ENCODE measurements around the gene LCN10. TPM values are rescaled to one million over a fixed set of nuclear protein-coding genes. Genes with fewer than 3 reads are reported as not detected.
A peak's percentile ranks its signal among the peaks of the same experiment; 100 is the strongest.
"Not testable (repeated sequence)": the region's sequence is repeated elsewhere in the genome, so short reads cannot be mapped to it uniquely, and the experiment has no call there.

LCN10 gene
- total and polyA plus RNA-seq, 3 experiments from 2014 or later: 0.22 to 1.2 (median 1.1) TPM

GRCh38 chr9:136776947-136777346 is 34.2 kb upstream of the LCN10 start:
- no peaks in the 10 kb centered on the region for H3K4me1 Mint-ChIP-seq
- Histone ChIP-seq H3K27ac (ENCODE audit: low read depth, low read length) (no peak overlapping the region), H3K4me3 (ENCODE audit: low read length) (no peak overlapping the region), H3K27me3 (ENCODE audit: insufficient read depth, low read length, poor library complexity, severe bottlenecking) (no peaks in the 10 kb centered on the region), H3K36me3 (ENCODE audit: insufficient read depth, low read length) (no peaks in the 10 kb centered on the region), H3K9me3 (ENCODE audit: low read length) (peaks cover 5% of the 10 kb centered on the region), H3K4me1 (ENCODE audit: insufficient read depth, low read length) (no peaks in the 10 kb centered on the region)
- H3K27me3 Mint-ChIP-seq: peaks cover 15 to 22% of the 10 kb centered on the region in 2 donors
- no peak overlapping the region for H3K27ac Mint-ChIP-seq
- CTCF ChIA-PET: interaction anchor here (0.6 to 4.1 kb wide), 9 partner anchors 9 to 774 kb away, joined by 3 to 19 read pairs (median 4); partner anchors contain the start of gene NPDC1
- DNase-seq: no peak
- peaks cover 0 to 10% (median 6%) of the 10 kb centered on the region in 5 donors for H3K9me3 Mint-ChIP-seq
- H3K4me3 Mint-ChIP-seq: no peak overlapping the region
- POLR2A ChIA-PET: no interaction called here
- H3K36me3 Mint-ChIP-seq: peaks cover 0 to 5% (median 1%) of the 10 kb centered on the region in 3 donors

GRCh38 chr9:136775191-136775590 is 32.5 kb upstream of the LCN10 start:
- Mint-ChIP-seq H3K4me3 (no peak overlapping the region), H3K4me1 (no peaks in the 10 kb centered on the region), H3K27ac (no peak overlapping the region), H3K36me3 (peaks cover 0 to 5% (median 1%) of the 10 kb centered on the region in 3 donors), H3K9me3 (peaks cover 0 to 10% (median 6%) of the 10 kb centered on the region in 5 donors), H3K27me3 (peaks cover 15 to 22% of the 10 kb centered on the region in 2 donors)
- Histone ChIP-seq H3K27ac (ENCODE audit: low read depth, low read length) (no peak overlapping the region), H3K4me3 (ENCODE audit: low read length) (no peak overlapping the region), H3K27me3 (ENCODE audit: insufficient read depth, low read length, poor library complexity, severe bottlenecking) (no peaks in the 10 kb centered on the region), H3K36me3 (ENCODE audit: insufficient read depth, low read length) (no peaks in the 10 kb centered on the region), H3K4me1 (ENCODE audit: insufficient read depth, low read length) (no peaks in the 10 kb centered on the region), H3K9me3 (ENCODE audit: low read length) (peaks cover 5% of the 10 kb centered on the region)
- no peak for DNase-seq
- ChIA-PET CTCF (interaction anchor here (1.0 kb wide), 1 partner anchor 17 kb away, joined by 3 read pairs; the partner anchor contains the start of gene LCN8), POLR2A (no interaction called here)

GRCh38 chr9:136774416-136775045 is 31.8 kb upstream of the LCN10 start:
- Mint-ChIP-seq H3K27ac (no peak overlapping the region), H3K4me1 (peaks cover 0 to 3% (median 0%) of the 10 kb centered on the region in 3 donors), H3K4me3 (no peak overlapping the region), H3K36me3 (peaks cover 0 to 5% (median 1%) of the 10 kb centered on the region in 3 donors), H3K9me3 (peaks cover 0 to 10% (median 6%) of the 10 kb centered on the region in 5 donors), H3K27me3 (peaks cover 15 to 22% of the 10 kb centered on the region in 2 donors)
- no peak overlapping the region for H3K4me3 ChIP-seq (ENCODE audit: low read length)
- peaks cover 5% of the 10 kb centered on the region for H3K9me3 ChIP-seq (ENCODE audit: low read length)
- CTCF ChIA-PET: no interaction called here
- no peaks in the 10 kb centered on the region for H3K4me1 ChIP-seq (ENCODE audit: insufficient read depth, low read length)
- DNase-seq: no peak
- no peak overlapping the region for H3K27ac ChIP-seq (ENCODE audit: low read depth, low read length)
- POLR2A ChIA-PET: no interaction called here
- H3K36me3 ChIP-seq (ENCODE audit: insufficient read depth, low read length): no peaks in the 10 kb centered on the region
- no peaks in the 10 kb centered on the region for H3K27me3 ChIP-seq (ENCODE audit: insufficient read depth, low read length, poor library complexity, severe bottlenecking)

- Mint-ChIP-seq H3K4me1 (peaks cover 0 to 3% (median 0%) of the 10 kb centered on the region in 3 donors), H3K27ac (no peak overlapping the region), H3K36me3 (peaks cover 0 to 5% (median 0%) of the 10 kb centered on the region in 3 donors), H3K9me3 (peaks cover 0 to 10% (median 6%) of the 10 kb centered on the region in 5 donors), H3K27me3 (peaks cover 11 to 15% of the 10 kb centered on the region in 2 donors), H3K4me3 (no peak overlapping the region)
- H3K27ac ChIP-seq (ENCODE audit: low read depth, low read length): no peak overlapping the region
- DNase-seq: no peak
- no peaks in the 10 kb centered on the region for H3K27me3 ChIP-seq (ENCODE audit: insufficient read depth, low read length, poor library complexity, severe bottlenecking)
- ChIA-PET POLR2A (no interaction called here), CTCF (no interaction called here)
- H3K4me3 ChIP-seq (ENCODE audit: low read length): no peak overlapping the region
- no peaks in the 10 kb centered on the region for H3K36me3 ChIP-seq (ENCODE audit: insufficient read depth, low read length)
- H3K9me3 ChIP-seq (ENCODE audit: low read length): peaks cover 5% of the 10 kb centered on the region
- no peaks in the 10 kb centered on the region for H3K4me1 ChIP-seq (ENCODE audit: insufficient read depth, low read length)
Observed at GRCh38 chr9:136773386-136774044, 30.8 kb upstream of the LCN10 start.

GRCh38 chr9:136771907-136772415 is 29.2 kb upstream of the LCN10 start:
- POLR2A ChIA-PET: no interaction called here

GRCh38 chr9:136769710-136770191 is 27.0 kb upstream of the LCN10 start:
- ChIA-PET CTCF (interaction anchor here (4.5 kb wide), 1 partner anchor 8 kb away, joined by 13 read pairs; no protein-coding TSS in a partner anchor), POLR2A (no interaction called here)
- H3K4me1 Mint-ChIP-seq: peaks cover 5 to 14% (median 13%) of the 10 kb centered on the region in 3 donors
- H3K27me3 Mint-ChIP-seq: peaks cover 9 to 13% of the 10 kb centered on the region in 2 donors
- Histone ChIP-seq H3K27ac (ENCODE audit: low read depth, low read length) (no peak overlapping the region), H3K9me3 (ENCODE audit: low read length) (peaks cover 5% of the 10 kb centered on the region), H3K4me1 (ENCODE audit: insufficient read depth, low read length) (no peaks in the 10 kb centered on the region), H3K36me3 (ENCODE audit: insufficient read depth, low read length) (no peaks in the 10 kb centered on the region), H3K4me3 (ENCODE audit: low read length) (no peak overlapping the region), H3K27me3 (ENCODE audit: insufficient read depth, low read length, poor library complexity, severe bottlenecking) (no peaks in the 10 kb centered on the region)
- DNase-seq: peak in 4 of 5 donors; percentile 21 to 27 (median 24)
- no peak overlapping the region for H3K27ac Mint-ChIP-seq
- peaks cover 0 to 10% (median 6%) of the 10 kb centered on the region in 5 donors for H3K9me3 Mint-ChIP-seq
- H3K4me3 Mint-ChIP-seq: no peak overlapping the region
- peaks cover 0 to 5% (median 0%) of the 10 kb centered on the region in 3 donors for H3K36me3 Mint-ChIP-seq

More at GRCh38 chr9:136771907-136772415, 29.2 kb upstream of the LCN10 start:
- H3K36me3 Mint-ChIP-seq: peaks cover 0 to 5% (median 0%) of the 10 kb centered on the region in 3 donors
- Histone ChIP-seq H3K9me3 (ENCODE audit: low read length) (peaks cover 5% of the 10 kb centered on the region), H3K4me3 (ENCODE audit: low read length) (no peak overlapping the region), H3K36me3 (ENCODE audit: insufficient read depth, low read length) (no peaks in the 10 kb centered on the region), H3K27me3 (ENCODE audit: insufficient read depth, low read length, poor library complexity, severe bottlenecking) (no peaks in the 10 kb centered on the region), H3K4me1 (ENCODE audit: insufficient read depth, low read length) (no peaks in the 10 kb centered on the region), H3K27ac (ENCODE audit: low read depth, low read length) (no peak overlapping the region)
- CTCF ChIA-PET: interaction anchor here (1.4 kb wide), 1 partner anchor 15 kb away, joined by 5 read pairs; no protein-coding TSS in a partner anchor
- DNase-seq: no peak
- no peak overlapping the region for H3K27ac Mint-ChIP-seq
- H3K27me3 Mint-ChIP-seq: peaks cover 14 to 15% of the 10 kb centered on the region in 2 donors
- H3K4me3 Mint-ChIP-seq: no peak overlapping the region
- peaks cover 0 to 5% (median 2%) of the 10 kb centered on the region in 3 donors for H3K4me1 Mint-ChIP-seq
- peaks cover 0 to 10% (median 6%) of the 10 kb centered on the region in 5 donors for H3K9me3 Mint-ChIP-seq

- H3K4me1 ChIP-seq (ENCODE audit: insufficient read depth, low read length); H3K27me3 ChIP-seq (ENCODE audit: insufficient read depth, low read length, poor library complexity, severe bottlenecking); POLR2A ChIA-PET; H3K36me3 Mint-ChIP-seq; H3K9me3 Mint-ChIP-seq; H3K27ac ChIP-seq (ENCODE audit: low read depth, low read length); H3K4me3 ChIP-seq (ENCODE audit: low read length); H3K36me3 ChIP-seq (ENCODE audit: insufficient read depth, low read length); H3K9me3 ChIP-seq (ENCODE audit: low read length): not testable (repeated sequence)
- peaks cover 8 to 13% of the 10 kb centered on the region in 2 donors for H3K27me3 Mint-ChIP-seq
- peak in 2 of 5 donors; percentile 35 to 70 for DNase-seq
- peaks cover 5 to 14% (median 13%) of the 10 kb centered on the region in 3 donors for H3K4me1 Mint-ChIP-seq
- H3K4me3 Mint-ChIP-seq: peak overlapping the region in 5 of 7 donors; percentile 4 to 71 (median 36)
- CTCF ChIA-PET: interaction anchor here (0.7 to 4.5 kb wide), 5 partner anchors 11 to 301 kb away, joined by 3 to 13 read pairs (median 3); partner anchors contain the start of gene RABL6
- H3K27ac Mint-ChIP-seq: peak overlapping the region in 6 of 8 donors; percentile 24 to 93 (median 80)
Observed at GRCh38 chr9:136766410-136767120, 23.8 kb upstream of the LCN10 start.
